KMS-11 (cell line): Measurements from ENCODE around the gene ITPR2.

ENCODE experiments used
- H2AFZ ChIP-seq: fragments of 200-600 bp; sonication (generic); 2 replicates; pipeline ENCODE4 v1.6.1; 2016; ENCODE audit warnings: antibody characterized with exemption, mixed run types, low read depth
- H3K27ac ChIP-seq: fragments of 200-600 bp; sonication (generic); 2 replicates; pipeline ENCODE4 v1.6.1; 2016; ENCODE audit warnings: mild to moderate bottlenecking, mixed run types
- H3K27me3 ChIP-seq: fragments of 200-600 bp; sonication (generic); 2 replicates; pipeline ENCODE4 v1.6.1; 2017; ENCODE audit warnings: mild to moderate bottlenecking, low read depth, mixed run types, moderate library complexity; ENCODE audit not compliant: insufficient read depth
- H3K36me3 ChIP-seq: fragments of 200-600 bp; sonication (generic); 2 replicates; pipeline ENCODE4 v1.6.1; 2017; ENCODE audit warnings: mild to moderate bottlenecking, mixed run types; ENCODE audit not compliant: insufficient read depth
- H3K4me1 ChIP-seq: fragments of 200-600 bp; sonication (generic); 2 replicates; pipeline ENCODE4 v1.6.1; 2016; ENCODE audit warnings: mild to moderate bottlenecking, low read depth, mixed run types; ENCODE audit not compliant: poor library complexity, severe bottlenecking
- H3K4me2 ChIP-seq: fragments of 200-600 bp; sonication (generic); 2 replicates; pipeline ENCODE4 v1.7.0; 2016; ENCODE audit warnings: mild to moderate bottlenecking, mixed run types
- H3K4me3 ChIP-seq: fragments of 200-600 bp; sonication (generic); IDR thresholded peaks from 2 replicates; pipeline ENCODE4 v1.6.1; 2017; ENCODE audit warnings: low read depth, low read length, mixed read lengths; ENCODE audit not compliant: insufficient read depth
- H3K79me2 ChIP-seq: fragments of 200-600 bp; sonication (generic); 2 replicates; pipeline ENCODE4 v1.6.1; 2016; ENCODE audit warnings: low read depth, mixed run types; ENCODE audit not compliant: insufficient read depth
- H3K9ac ChIP-seq: fragments of 200-600 bp; sonication (generic); 2 replicates; pipeline ENCODE4 v1.6.1; 2016; ENCODE audit warnings: mild to moderate bottlenecking, mixed run types
- H4K20me1 ChIP-seq: fragments of 200-600 bp; sonication (generic); 2 replicates; pipeline ENCODE4 v1.6.1; 2016; ENCODE audit warnings: mild to moderate bottlenecking, mixed run types; ENCODE audit not compliant: insufficient read depth
- TF ChIP-seq, protein P1 (sequence below): fragments of 200-600 bp; sonication (generic); conservative IDR thresholded peaks from 2 replicates; pipeline ENCODE4 v1.6.1; 2017; ENCODE audit warnings: low read depth, mild to moderate bottlenecking, antibody characterized with exemption, low read length, moderate library complexity, mixed read lengths

Gene ITPR2

DNA sequence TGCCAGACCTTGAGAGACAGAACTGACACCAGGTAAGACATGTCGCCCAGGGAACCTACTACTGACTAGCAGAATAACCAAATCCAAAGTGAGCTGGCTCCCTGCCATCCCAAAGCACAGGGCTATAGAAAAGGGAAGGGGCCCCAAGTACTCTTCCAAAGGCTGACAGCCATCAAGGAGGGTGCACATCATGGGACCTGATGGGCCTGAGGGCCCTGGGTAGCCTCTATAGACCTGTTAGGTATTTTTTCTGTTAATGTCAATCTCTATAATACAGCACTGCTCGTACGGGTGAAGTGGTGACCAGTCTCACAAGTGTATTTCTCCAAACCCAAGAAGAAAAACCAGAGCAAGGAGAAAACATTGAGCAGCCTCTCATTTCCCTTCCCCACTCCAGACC, 171.6 kb downstream of the ITPR2 start:
- no peaks in the 10 kb centered on the region for H3K4me1 ChIP-seq
- no peaks in the 10 kb centered on the region for H3K36me3 ChIP-seq
- TF ChIP-seq, protein P1, sequence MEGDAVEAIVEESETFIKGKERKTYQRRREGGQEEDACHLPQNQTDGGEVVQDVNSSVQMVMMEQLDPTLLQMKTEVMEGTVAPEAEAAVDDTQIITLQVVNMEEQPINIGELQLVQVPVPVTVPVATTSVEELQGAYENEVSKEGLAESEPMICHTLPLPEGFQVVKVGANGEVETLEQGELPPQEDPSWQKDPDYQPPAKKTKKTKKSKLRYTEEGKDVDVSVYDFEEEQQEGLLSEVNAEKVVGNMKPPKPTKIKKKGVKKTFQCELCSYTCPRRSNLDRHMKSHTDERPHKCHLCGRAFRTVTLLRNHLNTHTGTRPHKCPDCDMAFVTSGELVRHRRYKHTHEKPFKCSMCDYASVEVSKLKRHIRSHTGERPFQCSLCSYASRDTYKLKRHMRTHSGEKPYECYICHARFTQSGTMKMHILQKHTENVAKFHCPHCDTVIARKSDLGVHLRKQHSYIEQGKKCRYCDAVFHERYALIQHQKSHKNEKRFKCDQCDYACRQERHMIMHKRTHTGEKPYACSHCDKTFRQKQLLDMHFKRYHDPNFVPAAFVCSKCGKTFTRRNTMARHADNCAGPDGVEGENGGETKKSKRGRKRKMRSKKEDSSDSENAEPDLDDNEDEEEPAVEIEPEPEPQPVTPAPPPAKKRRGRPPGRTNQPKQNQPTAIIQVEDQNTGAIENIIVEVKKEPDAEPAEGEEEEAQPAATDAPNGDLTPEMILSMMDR: no peak
- H3K27ac ChIP-seq: no peak overlapping the region
- no peaks in the 10 kb centered on the region for H3K79me2 ChIP-seq
- no peak overlapping the region for H3K4me2 ChIP-seq
- H4K20me1 ChIP-seq: no peaks in the 10 kb centered on the region
- H3K9ac ChIP-seq: no peak overlapping the region
- no peak overlapping the region for H3K4me3 ChIP-seq
- no peaks in the 10 kb centered on the region for H3K27me3 ChIP-seq
- no peak overlapping the region for H2AFZ ChIP-seq

DNA sequence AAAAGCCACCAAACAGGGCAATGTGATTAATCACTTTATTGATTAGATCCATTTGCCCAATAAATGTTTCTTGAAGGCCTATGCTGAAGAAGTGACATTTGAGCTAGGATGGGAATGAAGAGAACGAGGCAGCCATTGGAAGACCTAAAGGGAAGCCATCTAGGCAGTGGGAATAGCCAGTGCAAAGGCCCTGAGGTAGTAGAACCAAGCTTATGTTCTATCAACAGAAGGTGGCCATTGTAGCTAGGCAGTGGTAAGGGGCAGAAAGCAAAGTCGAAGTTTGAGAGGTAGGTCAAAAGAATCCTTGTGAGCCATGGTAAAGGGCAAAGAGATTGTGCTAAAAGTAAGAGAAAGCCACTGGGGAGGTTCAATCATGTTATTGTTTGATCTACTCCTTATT, 173.1 kb downstream of the ITPR2 start:
- no peaks in the 10 kb centered on the region for H3K4me1 ChIP-seq
- no peak overlapping the region for H3K4me3 ChIP-seq
- H3K4me2 ChIP-seq: no peak overlapping the region
- H3K27ac ChIP-seq: no peak overlapping the region
- H4K20me1 ChIP-seq: no peaks in the 10 kb centered on the region
- H3K36me3 ChIP-seq: no peaks in the 10 kb centered on the region
- no peak overlapping the region for H3K9ac ChIP-seq
- H2AFZ ChIP-seq: no peak overlapping the region
- H3K27me3 ChIP-seq: no peaks in the 10 kb centered on the region
- no peaks in the 10 kb centered on the region for H3K79me2 ChIP-seq
- TF ChIP-seq, protein P1: no peak

DNA sequence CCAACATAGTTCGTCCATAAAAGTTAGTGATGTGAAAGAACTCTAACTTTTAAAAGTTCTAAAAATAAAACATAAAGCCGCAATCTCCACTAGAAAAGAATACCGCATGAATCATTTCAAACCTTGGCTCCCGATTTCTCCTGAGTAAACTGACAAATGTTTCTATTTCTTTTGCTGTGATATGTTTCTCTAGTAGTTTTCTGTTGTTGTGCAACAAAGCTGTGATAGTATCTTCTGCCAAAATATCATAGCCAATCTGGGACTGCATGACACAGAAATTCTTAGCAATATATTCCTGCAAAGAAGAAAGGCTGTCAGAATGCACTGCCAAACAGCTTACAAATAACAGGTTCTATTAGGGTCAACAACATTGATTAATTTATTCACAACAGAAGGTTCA, 174.0 kb downstream of the ITPR2 start:
- no peaks in the 10 kb centered on the region for H3K4me1 ChIP-seq
- no peak overlapping the region for H3K4me3 ChIP-seq
- no peaks in the 10 kb centered on the region for H3K36me3 ChIP-seq
- H2AFZ ChIP-seq: no peak overlapping the region
- no peak overlapping the region for H3K9ac ChIP-seq
- TF ChIP-seq, protein P1: no peak
- H3K79me2 ChIP-seq: no peaks in the 10 kb centered on the region
- H4K20me1 ChIP-seq: no peaks in the 10 kb centered on the region
- no peak overlapping the region for H3K27ac ChIP-seq
- no peaks in the 10 kb centered on the region for H3K27me3 ChIP-seq
- H3K4me2 ChIP-seq: no peak overlapping the region

DNA sequence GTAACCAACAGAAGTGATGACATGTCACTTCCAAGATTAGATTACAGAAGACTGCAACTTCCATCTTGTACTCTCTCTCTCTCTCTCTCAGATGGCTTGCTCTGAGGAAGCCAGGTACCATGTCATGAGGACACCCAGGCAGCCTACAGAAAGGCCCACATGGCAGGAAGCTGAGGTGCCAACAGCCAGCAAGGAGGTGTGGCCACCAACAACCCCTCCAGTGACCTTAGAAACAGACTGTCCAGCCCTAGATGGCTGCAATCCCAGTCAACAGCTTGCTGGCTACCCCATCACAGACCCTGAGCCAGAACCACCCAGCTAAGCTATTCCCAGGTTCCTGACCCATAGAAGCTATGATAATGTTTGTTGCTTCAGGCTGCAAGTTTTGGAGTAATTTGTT, 178.4 kb downstream of the ITPR2 start:
- TF ChIP-seq, protein P1: no peak
- H3K27me3 ChIP-seq: no peaks in the 10 kb centered on the region
- no peak overlapping the region for H3K4me2 ChIP-seq
- no peaks in the 10 kb centered on the region for H4K20me1 ChIP-seq
- H2AFZ ChIP-seq: no peak overlapping the region
- no peak overlapping the region for H3K9ac ChIP-seq
- no peak overlapping the region for H3K4me3 ChIP-seq
- peaks cover 5% of the 10 kb centered on the region for H3K4me1 ChIP-seq
- no peak overlapping the region for H3K27ac ChIP-seq
- H3K36me3 ChIP-seq: no peaks in the 10 kb centered on the region
- no peaks in the 10 kb centered on the region for H3K79me2 ChIP-seq
